CD8-positive, alpha-beta memory T cell (primary cell): ENCODE results near the gene RMDN3. TPM values are rescaled to one million over a fixed set of nuclear protein-coding genes. Genes with fewer than 3 reads are reported as not detected.

Experiments
- CTCF ChIA-PET: fragments of 350-600 bp; sonication (Branson Sonifier 250); formaldehyde crosslinking; loops from one replicate; lab custom pipeline; 2021; ENCODE audit warnings: antibody characterized with exemption; lab: Charles Lee
- POLR2A ChIA-PET: fragments of 350-600 bp; sonication (Branson Sonifier 250); formaldehyde crosslinking; loops from one replicate; lab custom pipeline; 2021; ENCODE audit warnings: antibody characterized with exemption; lab: Charles Lee
- DNase-seq, 5 donors: peaks; one replicate each; pipeline versions ENCODE4 v3.0.0 to v3.0.0-alpha.2; 2020 to 2022; ENCODE audit warnings: mixed read lengths in 1 of 5
- H3K27ac ChIP-seq: one replicate; pipeline ENCODE4 v1.7.0; 2013; ENCODE audit warnings: low read depth, mild to moderate bottlenecking, low read length, moderate library complexity
- H3K27me3 ChIP-seq: 2 replicates; pipeline ENCODE4 v1.7.0; 2013; ENCODE audit warnings: low read length, mild to moderate bottlenecking; ENCODE audit not compliant: insufficient read depth, poor library complexity, severe bottlenecking
- H3K36me3 ChIP-seq: 2 replicates; pipeline ENCODE4 v1.7.0; 2013; ENCODE audit warnings: mild to moderate bottlenecking, low read length, moderate library complexity; ENCODE audit not compliant: insufficient read depth
- H3K4me1 ChIP-seq: 2 replicates; pipeline ENCODE4 v1.7.0; 2013; ENCODE audit warnings: mild to moderate bottlenecking, low read length, moderate library complexity; ENCODE audit not compliant: insufficient read depth
- H3K4me3 ChIP-seq: 2 replicates; pipeline ENCODE4 v1.7.0; 2013; ENCODE audit warnings: mild to moderate bottlenecking, low read length
- H3K9me3 ChIP-seq: 2 replicates; pipeline ENCODE4 v1.7.0; 2013; ENCODE audit warnings: mild to moderate bottlenecking, low read length
- H3K27ac Mint-ChIP-seq, 8 donors: one replicate each; pipeline ENCODE4 v1.8.0; 2020 to 2021; ENCODE audit warnings: mixed read lengths in 8 of 8, mild to moderate bottlenecking in 6 of 8, inconsistent platforms in 3 of 8, moderate library complexity in 3 of 8
- H3K27me3 Mint-ChIP-seq, 2 donors: one replicate each; pipeline ENCODE4 v1.8.0; 2020 to 2021; ENCODE audit warnings: mixed read lengths in 2 of 2, mild to moderate bottlenecking in 1 of 2, moderate library complexity in 1 of 2
- H3K36me3 Mint-ChIP-seq, 3 donors: one replicate each; pipeline ENCODE4 v1.8.0; 2020 to 2021; ENCODE audit warnings: mixed read lengths in 3 of 3, inconsistent platforms in 1 of 3, mild to moderate bottlenecking in 1 of 3
- H3K4me1 Mint-ChIP-seq, 3 donors: one replicate each; pipeline ENCODE4 v1.8.0; 2020 to 2021; ENCODE audit warnings: mixed read lengths in 3 of 3, inconsistent platforms in 1 of 3, mild to moderate bottlenecking in 1 of 3
- H3K4me3 Mint-ChIP-seq, 7 donors: one replicate each; pipeline ENCODE4 v1.8.0; 2020 to 2021; ENCODE audit warnings: mixed read lengths in 7 of 7, mild to moderate bottlenecking in 6 of 7, moderate library complexity in 4 of 7, inconsistent platforms in 2 of 7
- H3K9me3 Mint-ChIP-seq, 5 donors: one replicate each; pipeline ENCODE4 v1.8.0; 2020 to 2022; ENCODE audit warnings: mixed read lengths in 5 of 5, mild to moderate bottlenecking in 3 of 5, moderate library complexity in 2 of 5, inconsistent platforms in 1 of 5
- polyA plus RNA-seq: library from polyadenylated mRNA; unstranded; fragments of 300-500 nt; fragmentation: Illumina TruSeq; gene quantifications from one replicate; pipeline ENCODE4 v1.2.3, GENCODE V29; 2021
- total RNA-seq, 2 experiments: library from RNA; stranded (reverse); gene quantifications; one replicate each; pipeline ENCODE4 v1.2.3, GENCODE V29; 2021

RMDN3 gene
- total and polyA plus RNA-seq, 3 experiments from 2014 or later, result 35.1 to 43.3 (median 42.4) TPM

DNA sequence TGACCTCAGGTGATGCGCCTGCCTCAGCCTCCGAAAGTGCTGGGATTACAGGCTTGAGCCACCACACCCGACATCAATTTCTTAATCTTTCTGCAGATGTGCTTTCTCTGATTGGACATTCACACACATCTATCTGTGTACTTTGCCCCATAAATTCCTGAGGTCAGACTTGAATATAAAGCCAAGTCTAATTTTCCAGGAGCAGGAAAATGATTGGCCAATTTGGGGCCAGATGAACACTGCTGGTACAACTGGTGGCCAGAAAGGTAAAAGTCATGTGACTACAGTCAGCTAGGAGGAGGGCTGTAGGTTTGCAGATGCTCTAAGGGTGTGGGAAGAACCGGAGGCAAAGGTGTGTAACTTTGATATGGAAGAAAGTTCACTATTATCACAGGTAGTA lies 63.3 kb downstream of the RMDN3 start:
- ChIA-PET POLR2A (interaction anchor here (0.6 to 0.7 kb wide), 2 partner anchors 9 to 87 kb away, joined by 3 to 5 read pairs; no protein-coding TSS in a partner anchor), CTCF (interaction anchor here (1.1 kb wide), 1 partner anchor 102 kb away, joined by 3 read pairs; no protein-coding TSS in a partner anchor)
- no peaks in the 10 kb centered on the region for H3K9me3 ChIP-seq
- peak overlapping the region in 1 of 8 donors; percentile 54 for H3K27ac Mint-ChIP-seq
- no peaks in the 10 kb centered on the region for H3K9me3 Mint-ChIP-seq
- no peak overlapping the region for H3K27ac ChIP-seq
- H3K4me1 Mint-ChIP-seq, result peaks cover 20 to 30% (median 21%) of the 10 kb centered on the region in 3 donors
- no peaks in the 10 kb centered on the region for H3K27me3 Mint-ChIP-seq
- H3K4me3 Mint-ChIP-seq, result peak overlapping the region in 2 of 7 donors; percentile 5 to 61
- H3K36me3 Mint-ChIP-seq, result peaks cover 0 to 32% (median 1%) of the 10 kb centered on the region in 3 donors
- peaks cover 8% of the 10 kb centered on the region for H3K4me1 ChIP-seq
- DNase-seq, result no peak
- no peaks in the 10 kb centered on the region for H3K36me3 ChIP-seq
- no peak overlapping the region for H3K4me3 ChIP-seq
- H3K27me3 ChIP-seq, result no peaks in the 10 kb centered on the region

GRCh38 chr15:40688932-40689799 lies 65.9 kb downstream of the RMDN3 start:
- Histone ChIP-seq H3K9me3 (no peaks in the 10 kb centered on the region), H3K27me3 (no peaks in the 10 kb centered on the region), H3K27ac (no peak overlapping the region), H3K36me3 (no peaks in the 10 kb centered on the region), H3K4me1 (peaks cover 7% of the 10 kb centered on the region), H3K4me3 (no peak overlapping the region)
- H3K4me3 Mint-ChIP-seq, result peak overlapping the region in 1 of 7 donors; percentile 61
- H3K36me3 Mint-ChIP-seq, result peaks cover 0 to 19% (median 1%) of the 10 kb centered on the region in 3 donors
- DNase-seq, result no peak
- H3K27me3 Mint-ChIP-seq, result no peaks in the 10 kb centered on the region
- POLR2A ChIA-PET, result no interaction called here
- peak overlapping the region in 3 of 8 donors; percentile 13 to 47 (median 17) for H3K27ac Mint-ChIP-seq
- CTCF ChIA-PET, result no interaction called here
- H3K9me3 Mint-ChIP-seq, result no peaks in the 10 kb centered on the region
- peaks cover 10 to 14% (median 10%) of the 10 kb centered on the region in 3 donors for H3K4me1 Mint-ChIP-seq

Other genes with a start within 250 kb of the RMDN3 start
- gene CCDC32, start 190.2 kb downstream of the RMDN3 start, total RNA-seq, result 10 to 100 TPM; 31.4 to 34.9 TPM
- gene CCDC32, start 190.2 kb downstream of the RMDN3 start, polyA plus RNA-seq, result 42.2 TPM
- gene RPUSD2, start 186.0 kb downstream of the RMDN3 start, total RNA-seq, result 10 to 100 TPM; 25.1 to 30.3 TPM
- gene RPUSD2, start 186.0 kb downstream of the RMDN3 start, polyA plus RNA-seq, result 20.8 TPM
- 10 to 100 TPM; 19.2 to 19.5 TPM for gene KNL1, start 161.0 kb downstream of the RMDN3 start, total RNA-seq
- gene KNL1, start 161.0 kb downstream of the RMDN3 start, polyA plus RNA-seq, result 0.03 TPM
- 10 to 100 TPM; 54.3 to 57.6 TPM for gene RAD51, start 60.1 kb downstream of the RMDN3 start, total RNA-seq
- 1.7 TPM for gene RAD51, start 60.1 kb downstream of the RMDN3 start, polyA plus RNA-seq
- 10 to 100 TPM; 19.5 to 21.5 TPM for gene GCHFR, start 8.8 kb upstream of the RMDN3 start, total RNA-seq
- 114 TPM for gene GCHFR, start 8.8 kb upstream of the RMDN3 start, polyA plus RNA-seq
- gene C15orf62, start 14.7 kb upstream of the RMDN3 start, total RNA-seq, result under 1 TPM; 0.44 to 0.53 TPM
- gene C15orf62, start 14.7 kb upstream of the RMDN3 start, polyA plus RNA-seq, result 0.79 TPM
- gene ZFYVE19, start 51.8 kb upstream of the RMDN3 start, total RNA-seq, result 10 to 100 TPM; 22.5 to 25.5 TPM
- 22.3 TPM for gene ZFYVE19, start 51.8 kb upstream of the RMDN3 start, polyA plus RNA-seq
- gene DNAJC17, start 52.2 kb upstream of the RMDN3 start, total RNA-seq, result 10 to 100 TPM; 46.5 to 47.0 TPM
- 35.3 TPM for gene DNAJC17, start 52.2 kb upstream of the RMDN3 start, polyA plus RNA-seq
- gene PPP1R14D, start 73.5 kb upstream of the RMDN3 start, total RNA-seq, result not detected
- not detected for gene PPP1R14D, start 73.5 kb upstream of the RMDN3 start, polyA plus RNA-seq
- gene SPINT1, start 88.8 kb upstream of the RMDN3 start, total RNA-seq, result 1 to 10 TPM; 6.7 to 7.6 TPM
- 3.1 TPM for gene SPINT1, start 88.8 kb upstream of the RMDN3 start, polyA plus RNA-seq
- gene RHOV, start 119.0 kb upstream of the RMDN3 start, total RNA-seq, result under 1 TPM; 0.24 to 0.40 TPM
- not detected for gene RHOV, start 119.0 kb upstream of the RMDN3 start, polyA plus RNA-seq
- 10 to 100 TPM; 17.2 to 17.8 TPM for gene VPS18, start 139.2 kb upstream of the RMDN3 start, total RNA-seq
- 23.0 TPM for gene VPS18, start 139.2 kb upstream of the RMDN3 start, polyA plus RNA-seq
- gene DLL4, start 174.1 kb upstream of the RMDN3 start, total RNA-seq, result not detected
- not detected for gene DLL4, start 174.1 kb upstream of the RMDN3 start, polyA plus RNA-seq
- gene CHAC1, start 198.2 kb upstream of the RMDN3 start, total RNA-seq, result 10 to 100 TPM; 15.1 to 16.7 TPM
- gene CHAC1, start 198.2 kb upstream of the RMDN3 start, polyA plus RNA-seq, result not detected